HG03460 (cell line): ENCODE measurements around the gene IL36RN.

Experiments
- ATAC-seq: cut with Tn5 transposase; IDR thresholded peaks from one replicate; pipeline ENCODE4 v1.9.1; 2021; ENCODE audit not compliant: unreplicated experiment

The IL36RN gene

DNA sequence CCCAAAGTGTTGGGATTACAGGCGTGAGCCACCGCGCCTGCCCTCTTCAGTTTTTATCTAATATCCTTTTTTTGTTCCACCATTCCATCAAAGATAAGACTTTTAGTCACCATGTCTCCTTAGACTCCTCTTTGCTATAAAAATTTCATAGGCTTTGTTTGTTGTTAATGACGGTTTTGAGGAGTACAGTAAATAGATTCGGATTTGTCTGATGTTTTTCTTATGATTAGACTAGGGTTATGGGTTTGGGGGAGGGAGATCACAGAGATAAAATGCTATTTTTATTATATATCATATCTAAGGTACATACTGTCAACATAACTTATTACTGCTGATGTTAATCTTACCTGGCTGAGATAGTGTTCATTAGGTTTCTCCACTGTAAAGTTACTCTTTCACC is 12.5 kb upstream of the IL36RN start:
- ATAC-seq = no peak

DNA sequence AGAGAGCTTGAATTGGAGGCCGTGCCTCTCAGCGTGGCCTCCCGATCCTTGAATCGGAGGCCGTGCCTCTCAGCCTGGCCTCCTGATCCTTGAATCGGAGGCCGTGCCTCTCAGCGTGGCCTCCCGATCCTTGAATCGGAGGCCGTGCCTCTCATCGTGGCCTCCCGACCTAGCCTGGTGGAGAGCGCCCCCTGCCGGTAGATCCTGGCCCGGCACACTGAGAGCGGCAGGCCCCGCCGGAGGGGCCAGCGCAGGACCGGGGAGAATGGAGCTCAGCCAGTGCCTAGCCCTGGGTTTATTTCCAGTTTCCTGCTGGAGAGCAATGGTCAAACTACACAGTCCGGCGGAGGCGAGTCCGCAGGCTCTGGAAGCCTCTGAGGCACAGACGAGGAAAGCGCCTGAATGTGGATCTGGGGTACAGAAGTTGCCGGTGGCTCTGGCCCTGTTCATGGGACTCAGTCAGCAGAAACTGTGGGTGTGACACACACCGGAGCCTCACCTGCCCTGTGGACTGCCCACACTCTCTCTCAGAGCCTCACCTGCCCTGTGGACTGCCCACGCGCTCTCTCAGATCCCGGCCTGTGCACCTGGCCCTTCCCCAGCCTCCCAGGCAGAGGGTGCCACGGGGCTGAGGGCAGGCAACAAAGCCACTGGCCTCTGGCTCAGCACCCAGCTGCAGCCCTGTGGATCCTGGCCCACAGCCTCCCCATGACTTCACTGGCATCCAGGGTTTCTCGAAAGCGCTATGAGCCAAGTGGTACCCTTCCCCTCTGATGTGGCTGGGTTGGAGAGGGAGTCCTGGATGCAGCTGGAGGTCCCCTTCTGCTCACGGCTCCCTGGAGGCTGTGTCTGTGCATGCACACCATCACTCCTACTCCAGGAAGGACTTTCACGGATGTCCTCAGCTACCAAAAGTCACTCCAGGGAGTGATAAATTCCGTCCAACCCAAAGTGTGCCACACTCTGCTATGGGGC is 7.8 kb upstream of the IL36RN start:
- no peak for ATAC-seq

DNA sequence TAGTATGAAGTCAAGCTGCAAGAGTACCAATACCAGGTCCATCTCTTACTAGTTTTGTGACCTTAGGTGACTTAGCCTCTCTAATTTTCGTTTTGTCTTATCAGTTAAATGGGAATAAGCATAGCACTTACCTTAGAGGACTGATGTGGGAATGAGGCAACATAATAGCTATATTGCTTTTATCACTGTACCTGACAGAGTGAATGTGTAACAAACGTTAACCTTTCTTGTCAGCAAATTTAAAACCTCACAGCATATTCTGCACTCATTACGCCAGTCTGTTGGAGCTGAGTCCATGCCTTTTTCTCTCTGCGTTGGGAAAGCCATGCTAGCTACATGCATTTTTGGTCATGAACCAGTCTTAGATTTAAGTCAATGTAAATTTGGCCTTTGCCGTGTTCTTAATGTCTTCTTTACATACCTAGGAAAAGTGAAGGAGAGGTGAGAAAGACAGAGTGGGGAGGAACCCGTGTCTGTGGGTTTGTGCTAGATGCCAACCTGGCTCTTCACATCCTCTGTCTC is 6.5 kb upstream of the IL36RN start, which contains the start of gene IL36B:
IL36B (minus strand) TSS at position 472 of the 522 bp plus-strand sequence.
- ATAC-seq = no peak

DNA sequence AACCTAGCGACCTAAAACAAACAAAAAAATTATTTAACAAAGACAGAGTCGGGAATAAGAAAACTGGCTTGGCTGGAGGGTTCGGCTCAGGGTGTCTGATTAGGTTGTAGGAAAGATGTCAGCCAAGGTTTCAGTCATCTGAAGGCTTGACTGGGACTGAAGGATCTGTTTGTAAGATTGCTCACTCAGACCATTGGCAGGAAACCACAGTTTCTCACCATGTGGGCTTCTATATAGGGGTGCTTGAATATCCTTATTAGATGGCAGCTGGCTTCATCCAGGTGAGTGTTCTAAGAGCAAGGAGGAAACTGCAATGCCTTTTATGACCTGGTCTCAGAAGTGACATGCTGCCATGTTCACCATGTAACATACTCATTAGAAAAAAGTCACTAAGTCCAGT is 5.3 kb upstream of the IL36RN start:
- ATAC-seq = no peak

DNA sequence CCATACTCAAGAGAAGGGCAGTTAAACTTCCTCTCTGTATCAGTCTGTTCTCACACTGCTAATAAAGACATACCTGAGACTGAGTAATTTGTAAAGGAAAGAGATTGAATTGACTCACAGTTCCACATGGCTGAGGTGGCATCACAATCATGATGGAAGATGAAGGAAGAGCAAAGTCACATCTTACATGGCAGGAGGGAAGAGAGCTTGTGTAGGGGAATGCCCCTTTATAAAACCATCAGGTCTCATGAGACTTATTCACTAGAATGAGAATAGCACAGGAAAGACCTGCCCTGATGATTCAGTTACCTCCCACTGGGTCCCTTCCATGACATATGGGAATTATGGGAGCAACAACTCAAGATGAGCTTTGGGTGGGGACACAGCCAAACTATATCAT is 4.9 kb upstream of the IL36RN start:
- no peak for ATAC-seq

DNA sequence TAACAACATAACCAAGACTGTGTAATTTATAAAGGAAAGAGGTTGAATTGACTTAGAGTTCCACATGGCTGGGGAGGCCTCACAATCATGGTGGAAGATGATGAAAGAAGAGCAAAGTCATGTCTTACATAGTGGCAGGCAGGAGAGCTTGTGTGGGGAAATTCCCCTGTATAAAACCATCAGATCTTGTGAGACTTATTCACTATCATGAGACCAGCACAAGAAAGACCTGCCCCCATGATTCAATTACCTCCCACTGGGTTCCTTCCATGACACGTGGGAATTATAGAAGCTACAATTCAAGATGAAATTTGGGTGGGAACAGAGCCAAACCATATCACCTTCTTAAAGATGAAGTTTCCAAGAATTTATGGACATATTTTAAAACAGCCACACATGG is 2.5 kb upstream of the IL36RN start:
- no peak for ATAC-seq

DNA sequence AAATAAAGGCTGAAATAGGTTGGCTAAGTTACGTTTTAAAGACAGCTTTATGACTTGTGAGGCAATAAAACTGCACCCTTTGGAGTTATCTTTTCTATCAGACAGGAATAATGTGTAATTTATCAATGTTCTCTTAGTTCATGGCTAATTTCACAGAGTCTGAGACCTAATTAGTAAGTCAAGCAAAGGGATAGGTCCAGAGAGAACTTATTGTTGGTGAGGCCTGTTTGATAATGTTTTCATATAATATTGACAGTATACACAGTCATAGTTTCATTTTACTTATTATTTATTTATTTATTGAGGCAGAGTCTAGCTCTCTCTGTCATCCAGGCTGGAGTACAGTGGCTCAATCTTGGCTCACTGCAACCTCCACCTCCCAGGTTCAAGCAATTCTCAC is 1.9 kb upstream of the IL36RN start:
- no peak for ATAC-seq

DNA sequence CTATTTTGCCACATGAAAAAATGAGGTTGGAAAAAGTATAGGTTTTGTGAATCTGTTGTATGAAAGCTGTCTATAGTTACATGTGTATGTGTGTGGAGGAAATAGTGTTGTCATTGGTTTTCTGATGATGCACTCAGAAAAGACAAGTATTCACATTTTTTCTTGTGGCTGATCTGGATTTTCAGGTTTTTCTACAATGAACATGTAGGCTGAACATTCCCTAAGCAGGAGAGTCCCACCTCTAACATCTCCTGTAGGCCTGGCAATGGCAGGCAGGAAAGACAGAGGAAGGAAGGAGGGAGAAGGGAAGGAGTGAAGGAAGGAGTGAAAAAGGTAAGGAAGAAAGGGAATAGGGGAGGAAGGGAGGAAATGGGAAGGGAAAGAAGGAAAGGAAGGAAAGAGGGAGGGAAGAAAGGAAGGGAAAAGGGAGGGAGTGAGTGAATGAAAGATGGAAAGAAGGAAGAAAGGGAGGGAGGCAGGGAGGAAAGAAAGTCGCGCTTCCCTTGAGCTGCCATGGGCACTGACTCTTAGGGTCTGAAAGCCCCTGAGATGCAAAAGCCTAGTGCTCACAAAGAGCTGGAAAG is 495 bp upstream of the IL36RN start:
- ATAC-seq = no peak

DNA sequence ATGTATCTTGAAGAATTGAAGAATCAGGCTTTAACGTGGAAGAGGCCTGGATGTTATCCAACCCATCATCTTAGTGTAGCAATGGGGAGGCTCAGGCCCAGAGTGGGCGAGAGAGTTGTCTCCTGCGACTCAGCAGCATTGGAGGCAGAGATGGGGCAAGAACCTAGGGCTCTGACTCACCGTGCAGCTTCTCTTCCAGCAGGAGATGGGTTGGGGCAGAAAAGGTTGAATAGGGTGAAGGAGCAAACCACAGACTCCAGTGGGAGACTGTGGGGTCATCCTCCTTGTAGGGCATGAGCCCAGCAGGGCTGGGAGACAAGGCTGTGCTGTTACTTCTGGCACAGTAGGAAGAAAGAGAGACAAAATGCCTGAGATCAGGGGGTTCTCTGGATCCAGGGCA is 1.4 kb downstream of the IL36RN start:
- no peak for ATAC-seq

DNA sequence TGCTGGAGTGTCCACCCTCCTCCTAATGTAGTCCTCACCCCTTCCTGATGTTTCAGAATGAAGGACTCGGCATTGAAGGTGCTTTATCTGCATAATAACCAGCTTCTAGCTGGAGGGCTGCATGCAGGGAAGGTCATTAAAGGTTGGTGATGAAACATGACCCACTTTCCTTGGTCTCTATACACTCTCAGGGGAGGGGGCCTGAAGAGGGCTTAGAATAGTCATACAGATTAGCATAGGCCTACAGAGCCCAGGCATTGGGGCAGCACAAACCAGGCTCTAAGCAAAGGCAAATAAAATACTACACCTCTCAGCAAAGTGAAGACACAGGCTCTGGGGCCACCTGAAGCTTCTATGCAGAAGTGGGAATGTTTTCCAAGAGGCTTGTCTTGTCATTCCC is 1.8 kb downstream of the IL36RN start:
- no peak for ATAC-seq

DNA sequence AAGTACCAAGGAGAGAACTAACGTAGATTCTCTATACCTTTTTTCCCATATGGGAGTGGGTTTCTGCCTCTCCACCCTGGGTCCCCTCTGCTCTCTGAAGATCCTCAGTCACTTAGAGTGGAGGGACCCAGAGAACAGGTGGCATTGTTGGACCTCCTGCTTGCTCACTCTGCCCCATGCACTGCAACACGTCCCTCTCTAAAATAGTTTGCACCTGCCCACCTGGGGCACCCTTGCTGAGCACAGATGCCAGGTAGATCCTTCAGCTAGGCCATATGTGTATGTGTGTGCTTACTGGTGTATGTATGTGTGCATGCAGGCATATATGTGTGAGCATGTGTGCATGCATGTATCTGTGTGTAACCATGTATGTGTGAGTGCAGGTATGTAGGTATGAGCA is 2.2 kb downstream of the IL36RN start:
- no peak for ATAC-seq

DNA sequence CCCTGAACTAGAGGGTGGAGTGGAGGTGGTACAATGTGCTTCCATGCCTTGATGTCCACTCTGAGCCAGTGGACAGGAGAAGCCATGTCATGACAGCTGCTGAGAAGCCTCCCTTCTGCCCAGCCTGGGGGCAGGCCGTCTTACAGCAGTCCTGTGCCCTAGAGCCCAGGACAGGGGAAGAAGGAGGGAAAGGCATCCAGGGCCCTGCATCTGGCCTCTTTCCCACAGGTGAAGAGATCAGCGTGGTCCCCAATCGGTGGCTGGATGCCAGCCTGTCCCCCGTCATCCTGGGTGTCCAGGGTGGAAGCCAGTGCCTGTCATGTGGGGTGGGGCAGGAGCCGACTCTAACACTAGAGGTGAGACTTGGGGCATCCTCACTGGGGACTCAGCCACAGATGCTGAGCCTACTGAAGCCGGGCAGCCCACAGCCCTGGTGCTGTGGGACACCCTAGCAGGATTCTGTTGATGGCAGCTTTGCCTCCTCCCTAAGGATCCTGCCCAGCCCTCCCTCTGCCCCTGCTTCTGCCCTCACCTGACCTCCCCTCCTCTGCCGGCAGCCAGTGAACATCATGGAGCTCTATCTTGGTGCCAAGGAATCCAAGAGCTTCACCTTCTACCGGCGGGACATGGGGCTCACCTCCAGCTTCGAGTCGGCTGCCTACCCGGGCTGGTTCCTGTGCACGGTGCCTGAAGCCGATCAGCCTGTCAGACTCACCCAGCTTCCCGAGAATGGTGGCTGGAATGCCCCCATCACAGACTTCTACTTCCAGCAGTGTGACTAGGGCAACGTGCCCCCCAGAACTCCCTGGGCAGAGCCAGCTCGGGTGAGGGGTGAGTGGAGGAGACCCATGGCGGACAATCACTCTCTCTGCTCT is 3.1 kb downstream of the IL36RN start:
- no peak for ATAC-seq

DNA sequence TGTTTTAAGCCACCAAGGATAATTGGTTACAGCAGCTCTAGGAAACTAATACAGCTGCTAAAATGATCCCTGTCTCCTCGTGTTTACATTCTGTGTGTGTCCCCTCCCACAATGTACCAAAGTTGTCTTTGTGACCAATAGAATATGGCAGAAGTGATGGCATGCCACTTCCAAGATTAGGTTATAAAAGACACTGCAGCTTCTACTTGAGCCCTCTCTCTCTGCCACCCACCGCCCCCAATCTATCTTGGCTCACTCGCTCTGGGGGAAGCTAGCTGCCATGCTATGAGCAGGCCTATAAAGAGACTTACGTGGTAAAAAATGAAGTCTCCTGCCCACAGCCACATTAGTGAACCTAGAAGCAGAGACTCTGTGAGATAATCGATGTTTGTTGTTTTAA is 5.3 kb downstream of the IL36RN start:
- ATAC-seq = no peak

DNA sequence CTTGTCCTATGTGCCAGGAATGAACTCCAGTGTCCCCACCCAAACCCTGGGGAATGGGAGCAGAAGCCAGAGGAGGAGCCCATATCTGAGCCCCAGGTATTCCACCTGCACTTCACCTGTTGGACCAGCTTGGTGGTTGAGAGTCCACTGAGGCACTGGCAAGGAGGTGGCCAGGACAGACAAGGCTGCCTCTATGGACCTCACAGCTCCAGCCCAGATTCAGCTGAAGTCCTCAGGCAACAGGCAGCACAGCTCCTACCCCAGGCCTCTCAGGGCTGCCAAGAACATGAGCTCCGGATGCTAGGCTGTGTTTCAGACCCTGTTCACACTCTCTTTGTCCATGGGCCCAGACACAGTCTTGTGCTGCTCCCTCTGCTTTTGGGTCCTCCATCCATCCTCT is 5.9 kb downstream of the IL36RN start:
- ATAC-seq = no peak

DNA sequence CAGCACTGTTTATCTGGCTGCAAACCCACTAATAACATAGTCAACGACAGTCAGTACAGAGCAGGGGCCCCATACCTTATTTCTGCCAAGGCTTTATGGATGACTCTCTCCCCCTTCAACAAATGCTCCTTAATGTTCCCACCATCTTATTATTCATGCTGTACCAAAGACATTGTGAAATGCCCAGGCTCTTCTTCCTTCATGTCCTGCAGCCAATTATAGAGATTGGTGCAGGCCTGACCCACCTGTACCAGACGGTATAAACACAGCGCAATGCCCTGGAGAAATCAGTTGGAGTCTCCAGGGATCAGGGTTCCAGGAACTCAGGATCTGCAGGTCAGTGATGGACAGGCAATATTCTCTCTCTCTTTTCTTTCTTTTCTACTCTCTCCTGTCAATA is 8.7 kb downstream of the IL36RN start, which contains the start of gene IL1F10:
IL1F10 (plus strand) TSS at position 290 of the 400 bp plus-strand sequence. CDS start 4,769 bp downstream, outside the sequence.
- ATAC-seq = no peak

DNA sequence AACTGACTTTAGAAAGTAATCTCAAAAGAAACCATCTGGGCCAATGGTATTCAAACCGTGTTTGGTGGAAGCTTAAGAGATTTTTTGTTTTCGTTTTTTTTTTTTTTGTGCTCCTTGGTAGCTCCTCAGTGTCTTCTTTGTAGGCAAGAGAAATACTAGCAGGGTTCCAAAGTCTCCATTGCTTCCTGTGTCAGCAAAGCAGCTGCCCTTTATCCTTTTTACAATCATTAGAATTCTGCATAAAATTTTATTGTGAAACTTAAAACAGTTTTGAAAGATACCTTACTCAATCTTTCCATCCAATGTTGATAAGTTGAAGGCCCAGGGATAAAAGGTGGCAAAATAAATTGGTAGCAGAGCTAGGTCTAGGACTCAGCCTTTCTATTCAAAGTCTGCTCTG is 9.3 kb downstream of the IL36RN start:
- no peak for ATAC-seq

DNA sequence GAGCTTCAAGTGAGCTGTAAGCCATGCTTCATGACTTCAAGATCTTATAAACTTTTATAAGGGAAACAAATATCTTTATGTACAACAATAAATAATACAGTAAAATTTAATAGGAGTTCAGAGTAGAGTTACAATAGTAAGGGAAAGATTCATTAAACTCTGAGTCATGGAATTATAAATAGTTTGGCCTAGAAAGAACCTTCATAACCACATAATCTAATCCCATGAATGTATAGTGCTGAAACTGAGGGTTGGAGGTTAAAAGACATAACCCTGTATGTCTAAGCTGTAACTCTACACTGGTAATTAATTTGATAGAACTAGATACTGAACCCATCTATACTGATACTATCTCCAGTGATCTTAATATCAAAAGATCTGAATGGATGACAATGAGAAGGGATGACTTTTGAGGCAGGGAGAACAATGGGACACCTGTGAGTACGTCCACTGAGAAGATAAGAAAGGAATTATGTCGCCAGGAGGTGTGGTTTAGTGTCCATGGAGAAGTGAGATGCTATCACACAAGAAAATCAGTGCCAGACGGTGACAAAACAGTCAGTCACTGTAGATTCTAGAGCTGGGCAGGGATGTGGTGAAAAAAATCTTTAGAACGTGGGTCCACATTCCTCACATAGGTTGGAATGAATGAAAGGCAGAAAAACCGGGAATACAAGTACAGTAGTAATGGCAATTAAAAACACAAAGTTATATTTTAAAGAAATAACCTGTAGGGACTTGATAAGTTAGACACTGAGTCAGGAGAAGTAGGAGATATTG is 9.9 kb downstream of the IL36RN start:
- no peak for ATAC-seq

DNA sequence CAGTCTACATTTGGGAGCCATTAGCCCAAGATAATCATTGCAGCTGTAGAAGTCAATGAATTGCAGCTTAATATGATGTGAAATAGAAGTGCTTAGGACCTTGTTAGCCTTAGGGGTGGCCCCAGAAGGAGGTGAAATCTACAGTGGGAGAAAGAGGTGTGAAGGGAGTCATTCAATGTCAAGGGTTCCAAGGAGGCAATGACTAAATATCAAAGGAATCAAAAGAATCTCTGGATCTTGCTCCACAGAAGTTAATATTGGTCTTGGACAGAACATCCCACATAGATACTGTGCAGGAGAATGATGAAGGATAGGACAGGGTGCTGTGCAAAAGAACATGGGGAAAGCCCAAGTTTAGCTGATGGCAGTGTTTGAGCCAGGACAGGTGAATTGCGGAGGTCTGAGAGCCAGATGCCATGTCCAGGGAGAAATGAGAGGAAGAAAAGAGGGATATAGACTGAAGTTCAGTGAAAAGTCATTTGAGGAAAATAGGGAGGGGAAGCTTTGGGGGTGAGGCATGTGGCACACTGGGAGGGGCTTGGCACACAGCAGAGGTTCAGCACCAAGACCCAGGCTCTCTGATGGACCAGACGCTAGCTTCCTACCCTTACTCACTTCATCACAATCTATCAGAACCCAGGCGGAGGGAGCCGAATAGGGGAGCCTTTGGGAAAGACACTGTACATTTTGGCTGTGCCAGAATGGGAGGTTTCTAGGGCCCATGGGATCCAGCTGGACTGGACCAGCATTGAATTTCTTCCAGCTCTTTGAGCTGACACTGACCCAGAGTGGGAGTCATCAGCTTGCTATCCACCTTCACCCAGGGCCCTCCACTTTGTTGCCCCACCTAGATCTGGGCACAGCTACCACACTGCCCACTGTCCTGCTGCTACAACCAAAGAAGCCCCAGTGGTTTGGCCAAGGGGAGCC is 10.9 kb downstream of the IL36RN start:
- no peak for ATAC-seq

DNA sequence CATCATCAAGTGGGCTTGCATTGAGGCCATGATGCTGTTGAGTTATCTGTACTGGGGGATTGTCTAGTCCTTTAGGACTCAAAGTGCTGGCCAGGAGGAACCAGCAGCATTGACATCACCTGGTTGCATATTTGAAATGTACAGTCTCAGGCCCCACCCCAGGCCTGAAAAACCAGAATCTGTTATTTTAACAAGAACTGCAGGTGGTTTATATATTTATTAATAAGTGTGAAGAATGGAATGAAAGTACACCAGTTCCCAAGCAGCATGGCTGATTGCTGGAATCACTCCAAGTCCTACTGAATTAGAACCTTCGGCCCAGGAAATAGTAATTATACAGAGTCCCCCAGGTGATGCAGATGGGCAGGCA is 11.6 kb downstream of the IL36RN start:
- no peak for ATAC-seq
